Measurements from ENCODE around the gene SPOCK3. TPM values are rescaled to one million over a fixed set of nuclear protein-coding genes. Genes with fewer than 3 reads are reported as not detected.
"Not testable (repeated sequence)": the region's sequence is repeated elsewhere in the genome, so short reads cannot be mapped to it uniquely, and the experiment has no call there.

The SPOCK3 gene
- polyA plus RNA-seq, 1 donor = 0.90 TPM

DNA sequence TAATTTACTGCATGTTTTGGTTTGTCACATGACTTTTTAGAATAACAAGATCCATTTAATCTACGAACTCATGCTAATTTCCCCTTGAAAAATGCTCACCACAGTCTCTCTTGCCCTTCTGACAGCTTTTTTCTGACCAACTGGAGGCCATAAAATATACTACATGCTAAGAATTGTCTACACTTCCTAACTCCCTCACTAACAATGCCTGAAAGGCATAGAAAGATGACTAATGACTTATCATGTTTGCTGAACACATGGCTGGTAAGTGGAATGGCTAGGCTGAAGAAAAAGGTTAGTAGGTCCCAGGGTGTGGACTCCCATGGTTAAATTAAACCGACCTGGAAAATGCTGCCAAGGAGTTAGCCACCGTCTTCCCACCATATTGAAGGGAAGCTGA, 309.9 kb downstream of the SPOCK3 start:
- DNase-seq = no peak

- no peak for DNase-seq
Measured at GRCh38 chr4:166913926-166914325, 320.4 kb downstream of the SPOCK3 start.

GRCh38 chr4:166903408-166903807, 330.9 kb downstream of the SPOCK3 start:
- no peak for DNase-seq

- DNase-seq = no peak
Measured at GRCh38 chr4:166902941-166903340, 331.4 kb downstream of the SPOCK3 start.

DNA sequence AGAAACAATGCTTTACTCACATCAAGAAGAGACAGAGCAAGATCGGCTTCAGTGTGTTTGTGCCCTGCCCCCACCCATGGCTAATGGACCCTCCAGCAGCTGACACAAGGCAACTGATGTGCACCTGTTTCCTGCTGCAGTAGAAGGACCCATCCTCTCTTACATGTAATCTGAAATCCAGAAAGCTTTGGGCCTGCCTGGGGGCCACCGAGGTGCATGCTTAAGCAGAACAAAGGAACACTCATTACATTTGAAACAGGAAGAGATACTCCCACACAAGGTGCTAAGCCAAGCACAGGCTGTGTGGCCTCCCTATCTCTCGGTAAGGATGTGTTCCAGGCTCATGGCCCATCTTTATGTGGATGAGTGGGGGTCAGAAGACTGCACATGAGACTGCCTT, 338.0 kb downstream of the SPOCK3 start:
- DNase-seq = no peak

DNA sequence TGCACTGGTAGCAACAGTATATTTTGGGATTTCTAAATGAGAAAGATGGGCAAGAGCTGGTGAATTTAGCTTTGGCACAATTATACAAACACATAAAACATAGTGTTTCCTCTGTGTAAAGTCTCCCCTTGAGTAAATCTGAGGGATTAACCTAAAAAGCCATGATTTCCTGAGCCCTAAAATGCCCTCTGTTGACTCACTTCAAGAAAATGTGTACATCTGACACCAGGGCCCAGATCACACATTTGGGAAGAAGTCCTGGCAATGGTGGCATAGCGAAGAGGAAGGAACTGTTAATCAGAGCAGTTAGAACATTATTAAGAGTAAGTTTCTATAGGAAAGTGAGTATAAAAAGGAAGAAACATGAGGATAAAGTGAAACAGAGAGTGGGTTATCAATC, 338.5 kb downstream of the SPOCK3 start:
- no peak for DNase-seq

- DNase-seq = no peak
Measured at GRCh38 chr4:166887457-166887856, 346.8 kb downstream of the SPOCK3 start.

DNA sequence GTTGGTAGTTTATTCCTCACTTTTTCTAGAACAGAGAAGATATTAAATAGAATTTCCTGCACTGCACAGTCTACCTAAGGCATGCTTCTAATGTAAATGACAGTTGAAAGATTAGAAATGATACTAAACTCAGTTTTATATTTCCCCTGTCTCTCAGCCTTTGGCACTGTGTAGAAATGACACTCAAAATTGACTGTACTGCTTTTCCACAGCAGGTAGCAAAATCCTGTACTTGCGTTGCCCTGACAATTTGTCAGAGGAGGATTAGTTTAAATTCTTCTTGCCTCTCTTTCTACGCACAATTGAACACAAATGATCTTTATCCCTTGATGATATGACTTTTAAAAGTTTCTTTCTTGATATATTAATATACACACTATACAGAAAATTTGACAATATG, 347.6 kb downstream of the SPOCK3 start:
- DNase-seq = no peak

DNA sequence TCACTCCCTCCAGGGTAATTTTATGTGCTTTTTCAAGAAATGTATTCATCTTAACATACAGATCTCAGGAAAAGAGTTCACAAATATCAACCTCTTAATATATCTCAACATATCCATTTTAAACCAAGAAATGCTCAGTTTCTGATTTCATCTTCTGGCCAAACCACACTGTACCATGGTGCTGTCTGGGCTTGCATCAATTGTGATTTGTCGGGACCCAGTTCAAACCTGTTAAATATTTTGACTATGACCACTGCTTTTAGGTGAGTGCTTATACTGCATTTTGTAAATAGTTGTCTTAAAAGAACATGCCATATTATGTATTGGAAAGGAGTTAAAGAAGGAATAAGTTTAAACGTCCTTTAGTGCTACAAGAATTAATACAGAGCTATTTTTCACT, 352.1 kb downstream of the SPOCK3 start:
- DNase-seq = no peak

DNA sequence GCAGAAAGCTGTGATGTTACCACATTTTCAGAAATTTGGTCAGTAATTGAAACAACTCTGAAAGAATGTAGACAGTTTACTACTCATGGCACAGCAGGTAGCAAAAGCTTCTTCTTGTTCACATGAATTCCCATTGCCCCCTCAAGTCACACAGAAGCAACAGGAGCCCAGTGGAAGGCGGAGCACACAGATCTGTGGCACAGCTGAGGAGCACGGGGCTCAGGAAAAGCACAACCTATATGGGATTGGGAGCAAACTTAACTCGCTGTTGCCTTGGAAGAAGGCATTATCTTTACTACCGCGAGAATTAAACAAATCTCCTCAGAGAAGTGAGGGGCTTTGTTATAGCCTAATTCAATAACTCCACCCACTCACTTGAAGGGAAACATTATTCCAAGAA, 358.5 kb downstream of the SPOCK3 start:
- DNase-seq = no peak

GRCh38 chr4:166862032-166862431, 372.3 kb downstream of the SPOCK3 start:
- no peak for DNase-seq

DNA sequence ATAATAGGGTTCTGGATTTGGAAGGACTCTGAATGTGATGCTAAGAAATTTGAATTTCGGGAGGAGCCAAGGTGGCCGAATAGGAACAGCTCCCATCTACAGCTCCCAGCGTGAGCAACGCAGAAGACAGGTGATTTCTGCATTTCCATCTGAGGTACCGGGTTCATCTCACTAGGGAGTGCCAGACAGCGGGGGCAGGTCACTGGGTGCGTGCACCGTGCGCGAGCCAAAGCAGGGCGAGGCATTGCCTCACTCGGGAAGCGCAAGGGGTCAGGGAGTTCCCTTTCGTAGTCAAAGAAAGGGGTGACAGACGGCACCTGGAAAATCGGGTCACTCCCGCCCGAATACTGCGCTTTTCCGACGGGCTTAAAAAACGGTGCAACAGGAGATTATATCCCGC, 383.9 kb downstream of the SPOCK3 start:
- DNase-seq = not testable (repeated sequence)

DNA sequence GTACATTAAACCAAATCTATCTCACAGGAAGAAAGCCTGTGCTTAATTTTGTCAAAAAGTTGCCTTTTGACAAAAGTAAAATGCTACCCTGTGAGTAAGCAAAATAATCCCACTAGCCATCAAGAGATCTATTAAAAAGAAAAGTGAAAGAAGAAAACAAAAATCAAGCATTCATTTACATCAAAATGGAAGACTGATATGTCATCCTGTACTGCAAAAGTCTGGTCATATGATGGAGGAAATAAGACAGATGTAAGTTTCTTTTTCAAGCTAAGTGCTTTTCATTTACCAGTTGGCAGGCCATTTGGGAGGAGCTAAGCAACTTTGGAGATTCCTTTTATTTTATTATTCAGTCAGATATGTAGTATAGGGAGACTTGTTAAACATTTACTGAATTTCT, 387.4 kb downstream of the SPOCK3 start:
- DNase-seq = no peak

DNA sequence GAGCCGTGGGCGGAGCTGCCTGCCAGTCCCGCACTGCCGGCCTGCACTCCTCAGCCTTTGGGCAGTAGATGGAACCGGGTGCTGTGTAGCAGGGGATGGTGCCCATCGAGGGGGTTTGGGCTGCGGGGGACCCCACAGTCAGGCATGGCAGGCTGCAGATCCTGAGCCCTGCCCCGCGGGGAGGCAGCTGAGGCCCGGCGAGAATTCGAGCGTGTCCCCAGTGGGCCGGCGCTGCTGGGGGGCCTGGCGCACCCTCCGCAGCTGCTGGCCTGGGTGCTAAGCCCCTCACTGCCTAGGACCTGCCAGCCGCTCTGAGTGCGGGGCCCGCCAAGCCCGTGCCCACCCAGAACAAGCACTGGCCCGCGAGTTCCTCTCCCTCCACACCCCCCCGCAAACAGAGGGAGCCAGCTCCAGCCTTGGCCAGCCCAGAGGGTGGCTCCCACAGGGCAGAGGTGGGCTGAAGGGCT, 391.5 kb downstream of the SPOCK3 start:
- DNase-seq = no peak

DNA sequence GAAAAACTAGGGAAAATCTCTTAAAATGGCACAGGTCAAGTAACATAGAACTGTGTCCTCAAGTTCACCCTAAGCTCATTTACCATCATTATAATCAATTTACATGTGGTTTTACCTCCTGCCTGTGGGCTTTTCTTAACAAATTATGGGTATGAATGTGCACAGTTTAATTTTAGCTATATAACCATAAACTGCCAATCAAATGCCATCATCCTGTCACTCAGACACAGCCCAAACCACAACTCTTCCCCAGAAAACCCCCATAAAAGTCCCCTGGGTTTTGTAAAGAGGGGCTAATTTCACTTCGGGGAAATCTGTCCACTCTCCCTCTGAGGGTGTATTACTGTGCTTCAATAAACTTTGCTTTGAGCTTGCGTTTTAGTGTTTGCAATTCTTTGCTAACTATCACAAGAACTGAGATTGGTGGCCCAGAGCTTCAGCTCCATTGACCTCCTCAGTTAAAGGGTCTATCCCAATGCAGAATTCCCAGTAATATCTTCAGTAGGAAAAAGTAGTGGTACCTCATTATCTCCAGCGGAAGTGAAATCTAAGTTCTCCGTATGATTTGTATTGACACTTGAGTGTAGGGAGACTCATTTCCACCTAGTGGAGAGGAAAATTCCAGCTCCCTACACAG, 394.6 kb downstream of the SPOCK3 start:
- no peak for DNase-seq

GRCh38 chr4:166838975-166839614, 395.2 kb downstream of the SPOCK3 start:
- DNase-seq = no peak

DNA sequence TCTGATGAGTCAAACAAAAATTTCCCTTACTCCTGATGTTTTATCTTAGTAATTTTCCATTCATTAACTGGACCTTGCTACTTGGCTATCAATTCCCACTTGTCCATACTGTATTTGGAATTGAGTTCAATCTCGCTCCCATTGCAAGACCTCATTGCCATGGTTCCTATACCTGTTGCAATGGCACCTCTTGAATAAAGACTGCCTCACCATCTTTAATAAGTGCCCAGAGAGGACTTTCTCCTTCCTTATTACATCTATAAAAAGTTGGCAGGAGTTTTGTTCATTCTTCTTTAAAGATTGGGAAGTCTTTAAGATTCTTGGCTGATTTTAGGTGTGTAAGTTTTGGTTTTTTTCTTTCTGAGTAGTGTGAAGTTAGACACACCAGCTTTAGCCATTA, 397.4 kb downstream of the SPOCK3 start:
- no peak for DNase-seq

DNA sequence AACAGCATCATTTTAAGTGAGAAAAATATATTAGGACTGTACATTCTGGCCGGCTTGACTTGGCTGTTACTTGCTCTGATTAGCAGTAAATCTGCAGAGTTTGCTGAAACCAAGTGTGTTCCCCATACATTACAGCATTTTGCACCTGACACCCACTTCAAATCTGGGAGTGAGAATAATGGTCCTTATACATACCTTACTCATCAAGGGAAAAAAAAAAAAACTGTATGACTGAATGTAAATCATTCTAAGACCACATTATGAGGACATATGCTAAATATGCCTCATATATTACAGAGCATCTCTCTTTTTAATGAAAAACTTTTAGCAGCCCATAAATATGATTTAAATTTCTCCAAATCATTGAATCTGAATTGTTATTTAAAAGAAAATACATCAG, 406.7 kb downstream of the SPOCK3 start:
- DNase-seq = no peak

DNA sequence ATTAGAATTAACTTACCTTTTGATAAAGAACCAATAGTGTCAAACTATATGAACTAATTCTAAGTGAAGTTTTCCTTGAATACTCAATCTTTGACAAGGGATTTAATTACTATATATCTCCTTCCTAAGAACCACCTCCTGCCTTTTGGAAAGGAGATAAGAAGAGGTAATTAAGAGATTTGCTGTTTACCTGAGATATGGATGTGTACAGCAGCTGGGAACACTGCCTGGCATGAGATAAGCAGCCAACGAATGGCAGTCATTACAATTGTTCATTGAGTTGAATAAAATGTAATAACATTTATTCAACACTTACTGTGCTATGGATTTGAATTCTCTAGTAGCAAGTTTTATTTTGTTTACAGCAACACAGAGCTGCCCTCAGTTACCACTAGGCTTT, 407.1 kb downstream of the SPOCK3 start:
- DNase-seq = no peak

- DNase-seq = no peak
Measured at GRCh38 chr4:166823848-166824247, 410.4 kb downstream of the SPOCK3 start.

DNA sequence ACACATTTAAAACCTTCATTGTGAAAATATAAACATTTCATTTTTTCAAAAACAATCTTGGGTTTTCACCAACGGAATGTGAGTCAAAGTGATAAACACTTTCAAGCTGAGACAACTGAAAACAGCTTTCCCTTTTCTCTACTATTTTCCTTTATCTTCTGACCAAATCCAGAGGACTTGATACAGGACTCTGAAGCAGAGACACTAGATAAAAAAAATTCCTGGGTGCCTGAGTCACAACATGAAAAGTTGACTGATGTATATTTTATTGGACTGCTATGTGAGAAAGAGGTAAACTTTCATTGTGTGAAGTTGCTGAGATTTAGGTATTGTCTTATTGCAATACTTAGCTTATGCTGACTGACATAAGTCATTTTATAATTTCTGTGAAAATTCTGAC, 411.2 kb downstream of the SPOCK3 start:
- no peak for DNase-seq

DNA sequence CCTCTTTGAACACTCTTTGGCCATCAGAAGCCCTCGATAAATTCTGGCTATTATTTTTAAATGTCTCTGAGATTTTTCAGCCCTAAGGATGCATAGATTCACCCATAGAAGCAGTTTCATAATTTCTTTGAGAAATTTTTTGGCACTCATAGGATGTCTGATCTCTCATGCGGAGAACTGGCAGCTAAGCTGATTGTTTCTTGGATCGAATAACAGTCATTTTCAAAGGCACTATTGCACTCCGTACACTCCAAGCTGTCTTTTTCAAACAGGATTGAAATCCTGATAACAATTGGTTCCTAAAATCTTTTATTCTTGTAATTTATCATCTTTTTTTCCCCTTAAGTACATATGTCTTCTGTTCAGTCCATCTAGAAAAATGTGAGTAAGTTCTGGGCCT, 411.9 kb downstream of the SPOCK3 start:
- DNase-seq = no peak

DNA sequence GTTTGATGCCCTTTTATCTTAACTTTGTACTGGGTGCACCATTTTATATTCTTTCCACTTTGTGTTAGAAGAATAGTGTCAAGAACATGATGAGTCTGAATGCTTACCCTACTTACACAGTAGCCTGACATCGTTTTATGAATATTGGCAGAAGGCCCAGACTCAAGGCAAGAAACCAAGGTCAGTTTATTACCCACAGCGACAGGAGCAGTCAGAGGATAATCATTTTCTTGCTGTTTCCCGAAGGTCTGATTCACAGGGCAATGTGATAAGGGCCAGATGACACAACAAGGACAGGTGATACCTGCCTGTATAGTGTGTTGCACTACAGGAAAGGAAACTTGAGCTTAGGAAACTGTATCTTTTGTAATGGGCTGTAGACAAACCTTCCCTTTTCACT, 417.4 kb downstream of the SPOCK3 start:
- no peak for DNase-seq

- DNase-seq = no peak
Measured at GRCh38 chr4:166808380-166808779, 425.9 kb downstream of the SPOCK3 start.

GRCh38 chr4:166802346-166802745, 431.9 kb downstream of the SPOCK3 start:
- DNase-seq = no peak
